HG02571 (cell line): ENCODE results near the gene TRAP1.
"Not testable (repeated sequence)": the region's sequence is repeated elsewhere in the genome, so short reads cannot be mapped to it uniquely, and the experiment has no call there.

Experiments used
- ATAC-seq: cut with Tn5 transposase; IDR thresholded peaks from one replicate; pipeline ENCODE4 v1.9.1; 2021; ENCODE audit warnings: mild to moderate bottlenecking, moderate library complexity; ENCODE audit not compliant: unreplicated experiment

TRAP1 gene

GRCh38 chr16:3674513-3675295 is 42.6 kb downstream of the TRAP1 start:
- no peak for ATAC-seq

- no peak for ATAC-seq
Measured at GRCh38 chr16:3673676-3674377, 43.5 kb downstream of the TRAP1 start.

GRCh38 chr16:3673201-3673600 is 44.1 kb downstream of the TRAP1 start:
- no peak for ATAC-seq

GRCh38 chr16:3672571-3673041 is 44.7 kb downstream of the TRAP1 start:
- no peak for ATAC-seq

GRCh38 chr16:3671424-3671823 is 45.9 kb downstream of the TRAP1 start:
- ATAC-seq, result no peak

GRCh38 chr16:3670711-3671110 is 46.6 kb downstream of the TRAP1 start:
- ATAC-seq, result no peak

GRCh38 chr16:3669082-3669481 is 48.2 kb downstream of the TRAP1 start:
- no peak for ATAC-seq

GRCh38 chr16:3668626-3669025 is 48.7 kb downstream of the TRAP1 start:
- no peak for ATAC-seq

GRCh38 chr16:3665508-3665907 is 51.8 kb downstream of the TRAP1 start:
- ATAC-seq, result no peak

- no peak for ATAC-seq
Measured at GRCh38 chr16:3664187-3664896, 53.0 kb downstream of the TRAP1 start.

- ATAC-seq, result no peak
Measured at GRCh38 chr16:3662601-3663000, 54.7 kb downstream of the TRAP1 start.

GRCh38 chr16:3661922-3662321 is 55.4 kb downstream of the TRAP1 start:
- ATAC-seq, result no peak

- no peak for ATAC-seq
Measured at GRCh38 chr16:3661311-3661710, 56.0 kb downstream of the TRAP1 start.

- ATAC-seq, result no peak
Measured at GRCh38 chr16:3659251-3659650, 58.1 kb downstream of the TRAP1 start.

GRCh38 chr16:3656491-3657468 is 60.5 kb downstream of the TRAP1 start:
- ATAC-seq, result no peak

- not testable (repeated sequence) for ATAC-seq
Measured at GRCh38 chr16:3656160-3656490, 61.2 kb downstream of the TRAP1 start.

GRCh38 chr16:3655396-3656159 is 61.7 kb downstream of the TRAP1 start:
- no peak for ATAC-seq

GRCh38 chr16:3655030-3655395 is 62.3 kb downstream of the TRAP1 start:
- ATAC-seq, result no peak

GRCh38 chr16:3654249-3654991 is 62.9 kb downstream of the TRAP1 start, which contains the start of gene DNASE1:
Gene DNASE1, plus strand, starts transcription at chr16:3654691. Its CDS starts 683 bp downstream, at chr16:3655374.
- no peak for ATAC-seq
